GM21723 (cell line): ENCODE results near the gene COL11A1.
"Not testable (repeated sequence)": the region's sequence is repeated elsewhere in the genome, so short reads cannot be mapped to it uniquely, and the experiment has no call there.

Source experiments
- ATAC-seq: cut with Tn5 transposase; IDR thresholded peaks from one replicate; pipeline ENCODE4 v1.9.1; 2021; ENCODE audit warnings: mild to moderate bottlenecking, moderate library complexity; ENCODE audit not compliant: unreplicated experiment

COL11A1 gene

GRCh38 chr1:103087256-103087655, 21.1 kb downstream of the COL11A1 start:
- ATAC-seq = no peak

- no peak for ATAC-seq
Measured at GRCh38 chr1:103084181-103084580, 24.1 kb downstream of the COL11A1 start.

DNA sequence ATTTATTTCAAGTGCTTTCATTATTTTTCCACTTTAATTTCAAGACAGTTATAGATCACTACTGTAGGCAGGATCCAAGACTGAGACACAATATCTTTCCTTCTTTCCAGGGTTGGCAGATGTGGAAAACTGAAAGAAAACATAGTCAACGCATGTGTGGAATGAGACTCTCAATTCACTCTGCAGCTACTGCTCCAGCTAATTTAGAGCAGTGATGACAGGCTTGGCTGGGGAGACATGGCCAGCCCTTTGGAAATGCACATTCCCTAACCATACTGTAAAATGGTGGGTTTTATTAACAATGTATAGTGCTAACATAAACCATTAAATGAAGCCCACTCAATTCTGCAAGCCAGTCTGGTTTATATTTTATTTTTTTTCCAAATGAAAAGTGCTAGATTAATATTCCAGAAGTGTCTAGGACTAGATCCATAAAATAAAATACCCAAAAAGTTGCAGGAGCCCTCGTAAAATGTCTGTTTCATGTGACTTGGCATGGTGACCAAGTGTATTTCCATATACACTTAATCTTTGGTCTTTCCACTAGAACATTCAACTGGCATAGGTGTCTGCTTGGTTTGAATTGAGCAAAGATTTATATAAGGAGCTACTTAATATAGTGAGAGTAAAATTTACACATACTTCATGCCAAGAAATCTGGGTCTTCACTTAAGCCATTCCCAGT, 32.9 kb downstream of the COL11A1 start:
- ATAC-seq = no peak

- no peak for ATAC-seq
Measured at GRCh38 chr1:103074224-103074623, 34.1 kb downstream of the COL11A1 start.

DNA sequence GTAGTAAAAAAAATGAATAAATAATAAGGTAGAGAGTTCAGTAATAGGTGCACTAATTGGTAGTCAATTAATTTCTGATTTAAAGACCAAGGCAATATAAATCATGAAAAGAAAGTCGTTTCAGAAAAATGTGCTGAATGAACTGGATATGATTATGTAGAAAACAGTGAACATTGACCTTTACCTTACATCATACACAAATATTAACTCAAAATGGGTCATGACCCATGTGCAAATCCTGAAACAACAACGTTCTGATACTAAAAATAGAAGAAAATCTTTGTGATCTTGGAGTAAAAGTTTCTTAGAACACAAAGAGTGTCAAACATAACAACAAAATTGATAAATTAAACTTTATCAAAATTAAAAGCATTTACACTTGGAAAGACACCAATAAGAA, 39.1 kb downstream of the COL11A1 start:
- no peak for ATAC-seq

- no peak for ATAC-seq
Measured at GRCh38 chr1:103063921-103064320, 44.4 kb downstream of the COL11A1 start.

DNA sequence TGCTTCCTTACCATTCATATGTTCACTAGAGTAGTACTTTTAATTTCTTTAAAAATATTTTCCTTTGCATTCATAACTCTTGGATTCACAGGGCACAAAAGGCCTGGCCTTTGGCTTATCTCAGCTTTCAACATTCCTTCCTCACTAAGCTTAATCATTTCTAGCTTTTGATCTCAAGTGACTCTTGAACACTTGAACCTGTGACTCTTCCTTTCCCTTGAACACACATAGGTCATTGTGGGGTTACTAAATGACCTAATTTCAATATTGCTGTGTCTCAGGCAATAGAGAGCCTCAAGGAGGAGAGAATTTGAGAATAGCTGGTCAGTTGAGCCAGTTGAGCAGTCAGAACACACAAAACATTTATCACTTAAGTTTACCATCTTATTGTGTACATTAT, 49.9 kb downstream of the COL11A1 start:
- no peak for ATAC-seq

DNA sequence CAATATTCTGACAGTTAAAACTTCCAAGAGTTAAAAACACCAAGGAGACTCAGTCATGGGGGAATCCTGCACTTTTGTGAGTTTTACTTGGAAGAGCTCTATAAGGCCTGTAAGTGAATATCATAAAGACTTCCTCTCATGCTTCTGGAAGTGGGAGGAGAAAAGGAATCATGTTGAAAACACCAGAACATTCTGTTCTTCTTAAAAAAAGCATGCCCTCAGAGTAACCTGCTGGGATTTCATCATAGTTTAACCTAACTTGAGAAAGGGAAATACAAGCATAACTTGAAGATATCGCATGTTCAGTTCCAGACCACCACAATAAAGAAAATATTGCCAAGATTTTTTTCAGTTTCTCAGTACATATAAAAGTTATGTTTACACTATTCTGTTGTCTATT, 51.9 kb downstream of the COL11A1 start:
- no peak for ATAC-seq

DNA sequence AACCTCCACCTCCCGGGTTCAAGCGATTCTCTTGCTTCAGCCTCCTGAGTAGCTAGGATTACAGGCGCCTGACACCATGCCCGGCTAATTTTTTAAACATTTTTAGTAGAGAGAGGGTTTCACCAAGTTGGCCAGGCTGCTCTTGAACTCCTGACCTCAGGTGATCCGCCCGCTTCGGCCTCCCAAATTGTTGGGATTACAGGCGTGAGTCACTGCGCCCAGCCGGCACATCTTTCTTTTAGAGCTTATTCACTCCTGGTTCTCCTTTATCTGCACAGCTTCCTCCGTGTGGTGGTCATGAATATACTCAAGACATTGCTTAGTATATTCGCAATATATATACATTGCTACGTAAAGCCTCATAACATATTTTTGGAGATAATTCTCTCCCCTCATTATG, 80.2 kb downstream of the COL11A1 start:
- ATAC-seq = not testable (repeated sequence)

- no peak for ATAC-seq
Measured at GRCh38 chr1:103025858-103026409, 82.4 kb downstream of the COL11A1 start.

DNA sequence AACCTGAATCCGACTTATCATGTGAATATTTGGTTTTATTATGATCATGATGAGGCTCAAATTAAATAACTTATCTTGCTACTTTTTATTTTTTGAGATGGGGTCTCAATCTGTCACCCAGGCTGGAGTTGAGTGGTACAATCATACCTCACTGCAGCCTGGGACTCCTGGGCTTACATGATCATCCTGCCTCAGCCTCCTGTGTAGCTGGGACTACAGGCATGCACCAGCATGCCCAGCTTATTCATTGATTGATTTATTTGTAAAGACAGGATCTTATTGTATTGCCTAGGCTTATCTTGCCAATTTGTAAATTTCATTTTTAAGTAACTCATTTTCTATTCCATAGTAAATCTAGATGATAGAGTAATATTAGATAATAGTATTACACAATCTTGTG, 84.3 kb downstream of the COL11A1 start:
- no peak for ATAC-seq

- no peak for ATAC-seq
Measured at GRCh38 chr1:103002005-103002404, 106.3 kb downstream of the COL11A1 start.

- no peak for ATAC-seq
Measured at GRCh38 chr1:102978874-102979273, 129.4 kb downstream of the COL11A1 start.

DNA sequence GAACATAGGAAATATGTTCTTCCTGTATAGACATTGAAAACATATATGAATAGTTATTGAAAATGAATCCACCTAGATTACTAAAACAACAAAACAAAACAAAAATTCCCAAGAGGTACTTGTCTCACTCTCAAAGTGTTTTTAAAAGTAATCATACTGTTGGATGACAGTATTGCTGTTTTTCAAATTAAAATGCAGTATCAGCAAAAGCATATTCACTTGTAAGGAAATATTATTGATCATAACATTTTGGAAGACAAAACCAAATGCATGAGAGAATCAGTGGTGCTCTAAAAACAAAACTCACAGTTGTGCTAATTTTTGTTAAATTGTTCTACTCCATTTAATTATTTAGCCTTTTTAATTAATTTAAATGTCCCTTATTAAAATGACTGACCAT, 131.0 kb downstream of the COL11A1 start:
- ATAC-seq = no peak

DNA sequence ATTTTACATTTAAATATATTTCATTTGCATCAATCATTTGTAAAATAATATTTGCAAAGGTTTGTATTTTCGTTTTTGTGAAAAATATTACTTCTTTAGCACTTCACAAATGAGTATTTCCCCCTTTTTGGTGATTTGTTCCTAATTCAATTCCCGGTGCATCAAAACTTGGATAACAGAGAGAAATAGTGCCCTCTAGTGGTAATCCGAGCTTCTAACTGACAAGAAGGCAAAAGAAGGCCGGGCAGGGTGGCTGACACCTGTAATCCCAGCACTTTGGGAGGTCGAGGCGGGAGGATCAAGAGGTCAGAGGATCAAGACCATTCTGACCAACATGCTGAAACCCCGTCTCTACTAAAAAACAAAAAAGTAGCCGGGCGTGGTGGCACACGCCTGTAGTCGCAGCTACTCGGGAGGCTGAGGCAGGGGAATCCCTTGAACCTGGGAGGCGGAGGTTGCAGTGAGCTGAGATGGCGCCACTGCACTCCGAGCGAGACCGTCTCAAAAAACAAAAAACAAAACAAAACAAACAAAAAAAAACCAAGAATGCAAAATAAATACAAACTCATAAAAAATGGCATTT, 137.7 kb downstream of the COL11A1 start:
- ATAC-seq = peak; percentile 77

DNA sequence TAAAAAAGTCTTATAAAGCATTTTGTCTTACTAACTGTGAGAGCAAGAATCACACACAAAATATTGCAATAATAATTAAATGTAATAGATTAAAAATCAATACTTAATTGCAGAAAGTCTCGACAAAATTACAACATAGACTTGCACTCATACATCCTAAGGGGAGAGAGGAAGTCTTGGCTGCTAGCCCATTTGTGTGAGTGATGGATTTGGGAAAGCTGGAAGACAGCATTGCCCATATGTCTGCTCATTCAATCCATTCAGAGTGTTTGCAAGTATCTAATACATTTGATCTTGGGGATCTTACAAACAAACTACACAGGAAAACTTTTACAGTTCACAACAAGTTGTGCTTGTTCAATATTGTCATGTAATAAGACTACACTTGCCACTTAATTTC, 140.5 kb downstream of the COL11A1 start:
- no peak for ATAC-seq

- no peak for ATAC-seq
Measured at GRCh38 chr1:102961549-102961948, 146.8 kb downstream of the COL11A1 start.

- ATAC-seq = no peak
Measured at GRCh38 chr1:102954576-102954975, 153.7 kb downstream of the COL11A1 start.

DNA sequence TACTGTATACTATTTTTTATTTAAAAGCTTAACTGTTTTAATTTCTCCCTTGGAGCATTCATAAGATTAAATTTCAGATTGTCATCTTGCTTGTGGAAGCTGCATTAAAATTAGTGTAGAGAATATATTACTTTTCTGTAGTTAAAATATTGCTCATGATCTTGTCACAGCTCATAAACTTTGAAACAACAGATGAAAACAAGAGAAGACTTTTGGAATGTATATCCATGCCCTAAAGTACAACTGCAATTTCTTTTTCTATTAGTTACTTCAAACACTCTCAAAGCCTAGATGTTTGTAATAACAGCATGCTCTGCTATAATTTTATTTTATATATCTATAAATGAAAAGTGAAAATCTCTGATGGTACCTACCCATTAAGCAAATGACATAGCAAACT, 155.9 kb downstream of the COL11A1 start:
- ATAC-seq = no peak

DNA sequence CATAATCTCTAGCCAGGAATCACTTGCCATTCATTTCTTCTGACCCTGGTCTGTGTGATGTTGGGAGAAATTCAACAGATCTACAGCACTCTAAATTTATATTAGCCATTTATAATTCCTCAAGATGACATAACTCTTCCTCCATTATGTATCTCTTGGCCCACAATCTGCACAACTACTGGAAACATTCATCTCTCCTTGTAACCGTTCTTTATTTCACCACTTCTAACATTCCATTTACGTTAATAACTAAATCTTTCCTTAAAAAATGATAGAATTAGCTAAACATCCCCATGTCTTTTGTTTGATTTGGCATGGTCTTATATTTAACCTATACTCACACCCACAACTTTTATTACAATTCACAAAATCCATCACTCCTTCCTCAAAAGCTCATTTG, 166.0 kb downstream of the COL11A1 start:
- no peak for ATAC-seq

GRCh38 chr1:102941366-102941947, 166.9 kb downstream of the COL11A1 start:
- no peak for ATAC-seq

DNA sequence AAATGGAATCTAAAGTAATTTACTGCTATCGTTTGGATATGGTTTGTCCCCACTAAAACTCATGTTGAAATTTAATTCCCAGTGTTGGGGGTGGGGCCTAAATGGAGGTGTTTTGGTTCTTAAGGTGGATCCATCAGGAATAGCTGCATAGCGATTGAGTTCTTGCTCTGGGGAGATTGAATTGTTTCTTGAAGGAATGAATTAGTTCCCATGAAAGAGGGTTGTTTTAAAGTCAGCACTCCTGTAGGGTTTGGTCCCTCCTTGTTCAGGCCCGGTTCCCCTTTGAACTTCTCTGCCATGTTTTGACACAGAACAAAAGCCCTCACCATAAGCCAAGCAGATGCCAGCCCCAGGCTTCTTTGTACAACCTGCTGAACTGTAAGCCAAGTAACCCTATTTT, 170.9 kb downstream of the COL11A1 start:
- ATAC-seq = no peak
